Calu3 (cell line): ENCODE measurements around the gene TGFB1. TPM values are rescaled to one million over a fixed set of nuclear protein-coding genes. Genes with fewer than 3 reads are reported as not detected.

ENCODE experiments used
- BruUV-seq: library from RNA; stranded (reverse); fragments of 400-500 nt; replicated peaks from 2 replicates; lab custom pipeline; 2021; lab: Mats Ljungman, UMichigan
- CTCF ChIA-PET: fragments of 300-600 bp; sonication (Branson Sonifier 250); formaldehyde crosslinking; loops from one replicate; lab custom pipeline; 2022; ENCODE audit warnings: antibody characterized with exemption; lab: Charles Lee
- DNase-seq: peaks from one replicate; pipeline ENCODE4 v3.0.0; 2022
- H3K27ac Mint-ChIP-seq: one replicate; pipeline ENCODE4 v1.8.0; 2022; ENCODE audit warnings: mixed read lengths; ENCODE audit not compliant: unreplicated experiment
- H3K27me3 Mint-ChIP-seq: one replicate; pipeline ENCODE4 v1.8.0; 2022; ENCODE audit warnings: mixed read lengths; ENCODE audit not compliant: unreplicated experiment
- H3K36me3 Mint-ChIP-seq: one replicate; pipeline ENCODE4 v1.8.0; 2022; ENCODE audit warnings: mild to moderate bottlenecking, moderate library complexity, mixed read lengths; ENCODE audit not compliant: insufficient read depth, unreplicated experiment
- H3K4me1 Mint-ChIP-seq: one replicate; pipeline ENCODE4 v1.8.0; 2022; ENCODE audit warnings: mild to moderate bottlenecking, low read depth, mixed read lengths; ENCODE audit not compliant: unreplicated experiment
- H3K4me3 Mint-ChIP-seq: one replicate; pipeline ENCODE4 v1.8.0; 2022; ENCODE audit warnings: mild to moderate bottlenecking, low read depth, moderate library complexity, mixed read lengths; ENCODE audit not compliant: unreplicated experiment
- H3K9me3 Mint-ChIP-seq: one replicate; pipeline ENCODE4 v1.8.0; 2022; ENCODE audit warnings: low read depth, mixed read lengths; ENCODE audit not compliant: unreplicated experiment
- CTCF ChIP-seq: fragments of 200-600 bp; IDR thresholded peaks from one replicate; pipeline ENCODE4 v1.8.0; 2022; ENCODE audit warnings: antibody characterized with exemption; ENCODE audit not compliant: unreplicated experiment
- intact Hi-C: fragments of 100-400 bp; cut with micrococcal nuclease; formaldehyde crosslinking; loops from one replicate; pipeline ENCODE4 v1.10.0; 2022; ENCODE audit not compliant: unreplicated experiment
- total RNA-seq: library from RNA; stranded (reverse); gene quantifications from 2 replicates; pipeline ENCODE4 v1.2.3, GENCODE V29; 2022

TGFB1 gene
- total RNA-seq, 1 experiment from 2014 or later: 39.2 TPM

GRCh38 chr19:41357746-41358145 is 4.0 kb upstream of the TGFB1 start:
- H3K9me3 Mint-ChIP-seq: no peaks in the 10 kb centered on the region
- CTCF ChIA-PET: interaction anchor here (0.5 kb wide), 1 partner anchor 154 kb away, joined by 7 read pairs; no protein-coding TSS in a partner anchor
- H3K27me3 Mint-ChIP-seq: no peaks in the 10 kb centered on the region
- TF ChIP-seq CTCF: no peak
- peaks cover 21% of the 10 kb centered on the region for H3K36me3 Mint-ChIP-seq
- no peak for DNase-seq
- no peak overlapping the region for H3K27ac Mint-ChIP-seq
- no peak overlapping the region for H3K4me3 Mint-ChIP-seq
- peaks cover 3% of the 10 kb centered on the region for H3K4me1 Mint-ChIP-seq
- intact Hi-C loops: loop anchor here (10.0 kb wide), 1 partner anchor 77 kb away; the partner anchor contains the start of gene DMAC2
- BruUV-seq: no TSS peak

GRCh38 chr19:41356984-41357739 is 3.4 kb upstream of the TGFB1 start:
- no TSS peak for BruUV-seq
- no peaks in the 10 kb centered on the region for H3K27me3 Mint-ChIP-seq
- H3K36me3 Mint-ChIP-seq: peaks cover 24% of the 10 kb centered on the region
- no peaks in the 10 kb centered on the region for H3K9me3 Mint-ChIP-seq
- no peak overlapping the region for H3K4me3 Mint-ChIP-seq
- CTCF ChIA-PET: interaction anchor here (0.5 kb wide), 1 partner anchor 153 kb away, joined by 7 read pairs; no protein-coding TSS in a partner anchor
- intact Hi-C loops: loop anchor here (10.0 kb wide), 1 partner anchor 78 kb away; the partner anchor contains the start of gene DMAC2
- no peak overlapping the region for H3K27ac Mint-ChIP-seq
- peaks cover 3% of the 10 kb centered on the region for H3K4me1 Mint-ChIP-seq
- no peak for TF ChIP-seq CTCF
- DNase-seq: no peak

GRCh38 chr19:41355802-41356201 is 2.1 kb upstream of the TGFB1 start:
- no peak for DNase-seq
- CTCF ChIA-PET: no interaction called here
- no TSS peak for BruUV-seq
- no peak for TF ChIP-seq CTCF
- H3K4me3 Mint-ChIP-seq: no peak overlapping the region
- H3K27ac Mint-ChIP-seq: no peak overlapping the region
- no peaks in the 10 kb centered on the region for H3K9me3 Mint-ChIP-seq
- no peaks in the 10 kb centered on the region for H3K27me3 Mint-ChIP-seq
- intact Hi-C loops: loop anchor here (10.0 kb wide), 1 partner anchor 79 kb away; the partner anchor contains the start of gene DMAC2
- peaks cover 16% of the 10 kb centered on the region for H3K4me1 Mint-ChIP-seq
- peaks cover 38% of the 10 kb centered on the region for H3K36me3 Mint-ChIP-seq

- no peak for TF ChIP-seq CTCF
- Mint-ChIP-seq H3K4me3 (peak overlapping the region; percentile 19), H3K9me3 (no peaks in the 10 kb centered on the region), H3K4me1 (peaks cover 21% of the 10 kb centered on the region), H3K36me3 (peaks cover 42% of the 10 kb centered on the region), H3K27ac (peak overlapping the region; percentile 32), H3K27me3 (no peaks in the 10 kb centered on the region)
- DNase-seq: no peak
- BruUV-seq: no TSS peak
- intact Hi-C loops: loop anchor here (10.0 kb wide), 1 partner anchor 80 kb away; the partner anchor contains the start of gene DMAC2
- CTCF ChIA-PET: no interaction called here
These were observed 1.3 kb upstream of the TGFB1 start for GRCh38 chr19:41355035-41355434.
